HG02938 (cell line): ENCODE results near the gene CSMD2.

ENCODE experiments used
- ATAC-seq: cut with Tn5 transposase; IDR thresholded peaks from one replicate; pipeline ENCODE4 v1.9.1; 2021; ENCODE audit warnings: mild to moderate bottlenecking, moderate library complexity; ENCODE audit not compliant: unreplicated experiment

The CSMD2 gene

GRCh38 chr1:33825506-33825905 is 339.5 kb downstream of the CSMD2 start:
- ATAC-seq: no peak

- no peak for ATAC-seq
These were observed 340.1 kb downstream of the CSMD2 start for GRCh38 chr1:33824971-33825370.

DNA sequence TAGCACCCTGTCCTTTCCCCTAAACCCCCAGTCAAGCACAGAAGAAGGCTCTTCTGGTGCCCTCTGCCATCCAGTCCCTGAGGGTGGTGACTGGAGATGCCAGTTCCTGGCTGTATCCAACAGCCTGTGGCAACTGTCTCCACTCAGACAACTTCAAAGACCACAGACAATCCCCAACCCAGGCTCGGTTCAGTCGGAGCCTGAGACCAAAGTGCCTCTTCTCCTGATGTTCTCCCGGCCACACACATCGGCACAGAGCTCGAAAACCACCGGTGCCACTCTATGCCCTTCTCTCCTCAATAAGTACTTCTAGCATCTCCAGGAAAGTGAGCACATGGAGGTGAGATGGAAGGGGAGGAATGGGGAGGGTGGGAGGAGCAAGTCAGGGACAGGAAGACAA is 340.7 kb downstream of the CSMD2 start:
- ATAC-seq: no peak

GRCh38 chr1:33823830-33824229 is 341.2 kb downstream of the CSMD2 start:
- no peak for ATAC-seq

GRCh38 chr1:33823401-33823800 is 341.6 kb downstream of the CSMD2 start:
- ATAC-seq: no peak

DNA sequence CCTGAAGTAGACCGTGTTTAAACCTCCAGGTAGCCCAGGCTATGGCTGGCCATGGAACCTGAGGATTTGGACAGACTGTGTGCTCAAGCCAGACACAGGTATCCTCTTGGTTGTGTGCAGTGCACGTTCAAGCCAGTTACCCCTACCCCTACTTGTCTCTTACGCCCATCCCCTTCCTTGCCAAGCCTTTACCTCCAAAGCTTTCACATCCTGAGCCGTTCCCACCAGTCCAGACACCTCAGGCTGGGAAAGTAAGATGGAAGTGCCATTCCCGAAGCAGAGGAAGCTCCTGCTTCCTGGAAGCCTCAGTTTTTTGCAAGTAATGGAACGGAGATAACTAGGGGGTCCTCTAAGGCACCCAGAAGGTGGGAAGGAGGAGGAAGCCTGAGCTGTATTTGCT is 342.6 kb downstream of the CSMD2 start:
- ATAC-seq: no peak

DNA sequence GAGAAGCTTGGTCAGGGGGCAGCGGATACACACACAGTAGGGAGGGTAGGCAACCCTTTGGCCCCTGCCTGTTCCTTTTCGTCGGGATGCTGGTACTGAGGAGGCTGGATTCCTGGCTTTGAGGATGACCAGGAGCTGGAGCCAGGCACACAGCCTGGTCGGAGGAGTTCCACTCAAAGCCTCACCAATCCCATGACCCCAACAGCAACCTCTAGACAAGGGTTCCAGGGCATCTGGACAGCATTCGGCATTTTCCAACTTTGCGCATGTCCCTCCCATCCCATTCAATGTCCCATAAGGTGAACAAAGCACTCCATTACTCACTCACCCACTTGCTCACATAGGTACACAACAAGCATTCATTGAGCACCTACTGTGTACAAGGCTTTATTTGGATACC is 343.7 kb downstream of the CSMD2 start:
- no peak for ATAC-seq

DNA sequence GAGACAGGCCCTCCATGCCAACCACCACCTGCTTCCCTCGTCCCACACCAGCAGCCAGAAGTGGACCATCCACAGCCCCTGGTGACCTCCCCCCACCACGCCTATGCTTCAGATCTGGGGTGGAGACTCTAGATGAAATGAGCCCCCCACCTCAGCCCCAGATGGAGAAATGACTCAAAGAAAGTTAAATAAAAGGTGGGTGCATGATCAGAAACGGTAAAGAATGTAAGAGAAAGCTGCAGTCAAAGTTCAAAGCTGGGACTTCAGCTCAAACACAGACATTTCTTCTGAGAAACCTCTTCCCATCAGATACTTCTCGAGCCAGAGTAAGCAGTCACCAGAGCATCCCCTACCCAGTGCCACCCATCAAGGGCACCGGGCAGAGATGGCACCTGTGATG is 344.2 kb downstream of the CSMD2 start:
- ATAC-seq: no peak

- ATAC-seq: no peak
These were observed 345.1 kb downstream of the CSMD2 start for GRCh38 chr1:33819913-33820311.

DNA sequence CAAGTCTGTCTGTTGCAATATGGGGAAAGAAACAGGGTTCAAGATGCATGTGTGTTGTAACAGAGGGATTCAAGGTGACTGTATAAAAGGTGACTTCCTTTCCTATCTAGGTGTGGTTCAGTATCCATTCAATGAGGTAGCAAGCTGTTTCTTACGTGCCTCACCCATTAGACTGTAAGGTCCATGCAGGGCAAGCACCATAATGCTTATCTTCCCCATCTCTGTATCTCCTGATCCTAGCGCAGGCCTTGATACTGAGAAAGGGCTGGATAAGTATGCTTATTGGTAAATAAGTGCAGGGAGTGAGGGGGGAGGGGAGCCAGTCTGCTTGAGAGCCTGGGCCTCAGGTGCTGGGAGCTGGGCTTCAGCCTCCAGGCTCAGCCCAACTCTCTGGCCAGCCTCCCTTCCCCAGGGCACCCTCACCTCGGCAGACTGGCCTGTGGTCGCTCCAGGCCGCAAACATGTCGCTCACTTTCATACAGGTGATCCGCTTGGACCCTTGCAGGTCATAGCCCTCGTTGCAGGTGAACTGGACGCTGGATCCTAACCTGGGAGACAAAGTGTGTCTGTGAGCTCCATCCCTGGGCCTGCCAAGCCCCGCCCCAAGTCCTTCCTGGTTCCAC is 345.6 kb downstream of the CSMD2 start:
- no peak for ATAC-seq

- ATAC-seq: no peak
These were observed 347.0 kb downstream of the CSMD2 start for GRCh38 chr1:33818071-33818470.

GRCh38 chr1:33815061-33815460 is 350.0 kb downstream of the CSMD2 start:
- ATAC-seq: no peak

DNA sequence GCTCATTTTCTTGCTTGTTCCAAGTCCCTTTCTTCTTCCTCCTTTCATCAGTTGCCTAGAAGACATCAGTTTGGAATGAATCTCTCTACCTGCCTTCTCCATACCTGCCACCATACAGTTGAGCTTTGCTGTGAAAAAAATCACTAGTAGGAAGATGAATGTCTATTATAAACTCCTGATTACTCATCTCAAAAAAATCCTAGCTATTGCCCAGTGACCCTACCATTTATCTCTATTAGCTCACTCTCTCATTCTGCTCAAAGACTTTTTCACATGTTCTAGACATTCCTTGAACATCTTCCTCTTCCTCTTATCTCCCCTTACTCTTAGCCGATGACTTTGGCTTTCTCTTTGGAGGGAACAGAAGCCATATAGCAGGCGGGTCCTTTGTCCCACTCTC is 350.9 kb downstream of the CSMD2 start:
- ATAC-seq: no peak

- ATAC-seq: no peak
These were observed 354.5 kb downstream of the CSMD2 start for GRCh38 chr1:33810571-33810970.

DNA sequence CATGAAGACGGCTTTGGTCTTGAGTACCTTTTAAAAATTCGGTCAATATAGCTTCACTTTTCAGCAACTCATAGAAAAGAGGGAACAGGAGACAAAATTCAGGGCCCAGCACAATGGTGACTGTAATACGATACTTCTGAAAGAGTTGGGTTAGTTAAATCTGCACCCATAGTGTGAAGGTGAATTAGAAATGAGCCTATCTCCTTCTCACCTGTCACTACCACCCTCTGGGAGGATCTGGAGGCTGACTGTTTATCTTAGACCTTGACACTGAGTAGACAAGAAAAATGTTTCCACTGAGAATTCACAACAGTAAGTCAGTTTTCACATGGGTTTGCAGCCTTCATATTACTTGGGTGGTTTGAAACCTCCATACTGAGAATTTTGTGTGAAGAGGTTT is 359.0 kb downstream of the CSMD2 start:
- no peak for ATAC-seq

- ATAC-seq: no peak
These were observed 362.8 kb downstream of the CSMD2 start for GRCh38 chr1:33802268-33802667.

DNA sequence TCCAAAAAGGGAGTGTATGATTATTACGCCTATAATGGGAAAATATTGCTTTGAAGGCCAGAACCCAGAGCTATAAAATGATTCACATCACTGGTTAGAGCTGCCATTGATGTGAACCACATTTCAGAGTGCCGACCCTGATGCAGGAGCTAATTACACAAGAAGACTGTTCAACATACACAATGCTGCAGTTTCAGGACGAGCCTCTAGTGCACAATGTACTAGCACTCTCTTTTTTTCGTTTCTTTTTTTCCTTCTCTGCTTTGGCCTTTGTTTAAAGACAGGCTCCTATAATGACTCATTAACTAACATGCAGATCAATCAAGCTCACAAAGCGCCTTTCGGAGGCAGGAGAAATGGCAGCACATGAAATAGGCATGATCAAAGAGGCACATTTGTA is 367.2 kb downstream of the CSMD2 start:
- no peak for ATAC-seq

DNA sequence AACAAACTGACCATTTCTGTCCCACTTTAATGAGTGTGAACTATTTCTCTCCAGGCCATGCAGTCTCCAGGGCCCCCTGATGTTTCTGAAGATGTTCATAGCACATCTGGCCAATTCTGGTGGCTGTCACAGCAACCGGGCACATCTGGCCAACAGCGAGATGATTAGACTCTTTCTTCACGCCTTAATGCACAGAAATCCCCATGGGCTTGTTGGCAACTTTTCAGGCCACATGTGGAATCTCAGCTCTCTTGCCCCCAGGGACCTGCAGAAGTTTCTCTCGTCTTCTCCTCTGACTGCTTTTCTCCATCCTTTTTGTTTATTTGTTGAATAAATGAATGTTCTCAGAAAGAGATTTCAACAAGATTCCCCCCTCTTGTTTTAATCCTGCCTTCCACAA is 372.4 kb downstream of the CSMD2 start:
- no peak for ATAC-seq

DNA sequence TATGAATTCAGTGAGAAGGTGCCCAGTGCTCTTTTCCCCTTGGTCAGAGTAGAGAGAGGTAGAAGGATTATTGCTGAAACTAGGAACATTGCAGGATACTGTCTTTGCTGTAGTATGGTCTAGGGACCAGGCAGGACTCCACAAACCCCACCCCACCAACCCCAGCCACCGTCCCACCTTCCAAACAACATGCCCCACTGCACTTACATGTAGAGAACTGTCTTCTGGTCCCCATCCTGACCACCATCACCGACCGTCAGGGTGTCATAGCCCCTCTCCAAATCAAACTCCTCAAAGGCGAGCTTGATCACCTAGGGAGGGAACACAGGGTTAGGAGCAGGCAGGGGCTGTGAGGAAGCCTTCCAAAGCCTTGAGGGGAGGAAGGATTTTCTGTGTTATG is 372.8 kb downstream of the CSMD2 start:
- no peak for ATAC-seq

DNA sequence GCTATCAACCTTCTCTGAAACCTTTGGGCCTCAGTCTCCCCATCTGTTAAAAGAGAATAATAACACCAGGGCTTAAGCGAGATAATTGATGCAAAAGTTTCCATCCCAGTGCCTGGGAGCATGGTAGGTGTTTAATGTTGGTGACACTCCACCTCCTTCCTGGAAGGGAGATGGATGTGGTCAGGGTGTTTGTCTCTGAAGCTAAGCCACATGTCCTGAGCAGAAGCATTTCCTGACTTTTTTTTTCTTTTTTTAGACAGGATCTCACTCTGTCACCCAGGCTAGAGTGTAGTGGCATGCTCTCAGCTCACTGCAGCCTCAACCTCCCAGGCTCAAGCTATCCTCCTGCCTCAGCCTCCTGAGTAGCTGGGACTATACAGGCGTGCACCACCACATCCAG is 373.8 kb downstream of the CSMD2 start:
- ATAC-seq: no peak

DNA sequence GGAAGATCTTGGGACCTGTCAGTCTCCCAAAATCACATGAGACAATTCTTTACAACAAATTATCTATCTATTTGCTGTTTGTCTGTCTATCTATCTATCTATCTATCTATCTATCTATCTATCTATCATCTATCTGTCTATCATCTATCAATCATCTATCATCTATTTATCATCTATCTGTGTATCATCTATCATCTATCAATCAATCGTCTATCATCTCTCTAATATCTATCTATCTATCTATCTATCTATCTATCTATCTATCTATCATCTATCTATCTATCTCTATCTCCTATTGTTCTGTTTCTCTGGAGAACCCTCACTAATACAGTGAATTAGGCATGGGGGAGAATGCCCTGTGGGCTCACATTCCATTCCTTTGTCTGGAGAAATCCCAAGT is 374.5 kb downstream of the CSMD2 start:
- ATAC-seq: no peak

DNA sequence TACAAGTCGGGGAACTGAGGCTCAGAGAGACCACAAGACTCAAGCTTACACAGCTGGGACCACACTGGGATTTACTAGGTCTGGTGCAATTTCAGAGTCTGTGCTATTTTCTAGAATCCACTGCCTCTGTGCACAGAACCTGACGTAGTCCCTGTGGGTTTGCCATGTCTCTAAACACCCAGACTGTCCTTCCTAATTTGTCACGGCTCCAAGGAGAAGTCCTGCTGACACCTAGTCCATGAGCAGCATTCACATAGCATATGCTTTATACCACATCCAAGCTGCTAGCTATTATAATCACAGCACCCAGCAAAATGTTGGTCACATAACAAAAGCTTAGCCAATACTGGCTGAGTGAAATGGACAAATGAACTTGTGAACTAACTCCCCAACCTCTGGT is 380.2 kb downstream of the CSMD2 start:
- ATAC-seq: no peak

GRCh38 chr1:33782776-33783175 is 382.3 kb downstream of the CSMD2 start:
- ATAC-seq: no peak

GRCh38 chr1:33781652-33782051 is 383.4 kb downstream of the CSMD2 start:
- ATAC-seq: no peak
